ENCODE data around the gene RCN2. TPM values are rescaled to one million over a fixed set of nuclear protein-coding genes. Genes with fewer than 3 reads are reported as not detected.

Gene RCN2
- total RNA-seq, 1 experiment from 2014 or later, result 114 TPM

DNA sequence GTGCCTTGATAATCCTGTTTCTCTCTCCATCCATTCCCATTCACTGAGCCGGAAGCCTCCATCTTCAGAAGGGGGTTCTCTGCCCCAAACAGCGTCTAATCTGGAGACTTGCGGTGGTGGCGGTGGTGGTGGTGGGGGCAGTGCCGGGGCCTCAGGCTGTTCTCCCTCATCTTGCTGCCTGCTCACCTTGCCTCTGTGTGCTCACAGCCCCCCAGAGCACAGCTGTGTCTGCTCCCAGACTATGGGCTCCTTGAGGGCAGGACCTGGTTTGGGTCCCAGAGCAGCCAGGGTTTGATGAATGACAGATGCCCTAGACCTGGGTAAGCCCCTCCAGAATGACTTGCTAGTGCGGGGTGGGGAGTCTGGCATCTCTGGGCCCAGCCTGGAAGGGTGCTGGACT, 62.9 kb downstream of the RCN2 start:
- no peak for DNase-seq (ENCODE audit: low read depth)

DNA sequence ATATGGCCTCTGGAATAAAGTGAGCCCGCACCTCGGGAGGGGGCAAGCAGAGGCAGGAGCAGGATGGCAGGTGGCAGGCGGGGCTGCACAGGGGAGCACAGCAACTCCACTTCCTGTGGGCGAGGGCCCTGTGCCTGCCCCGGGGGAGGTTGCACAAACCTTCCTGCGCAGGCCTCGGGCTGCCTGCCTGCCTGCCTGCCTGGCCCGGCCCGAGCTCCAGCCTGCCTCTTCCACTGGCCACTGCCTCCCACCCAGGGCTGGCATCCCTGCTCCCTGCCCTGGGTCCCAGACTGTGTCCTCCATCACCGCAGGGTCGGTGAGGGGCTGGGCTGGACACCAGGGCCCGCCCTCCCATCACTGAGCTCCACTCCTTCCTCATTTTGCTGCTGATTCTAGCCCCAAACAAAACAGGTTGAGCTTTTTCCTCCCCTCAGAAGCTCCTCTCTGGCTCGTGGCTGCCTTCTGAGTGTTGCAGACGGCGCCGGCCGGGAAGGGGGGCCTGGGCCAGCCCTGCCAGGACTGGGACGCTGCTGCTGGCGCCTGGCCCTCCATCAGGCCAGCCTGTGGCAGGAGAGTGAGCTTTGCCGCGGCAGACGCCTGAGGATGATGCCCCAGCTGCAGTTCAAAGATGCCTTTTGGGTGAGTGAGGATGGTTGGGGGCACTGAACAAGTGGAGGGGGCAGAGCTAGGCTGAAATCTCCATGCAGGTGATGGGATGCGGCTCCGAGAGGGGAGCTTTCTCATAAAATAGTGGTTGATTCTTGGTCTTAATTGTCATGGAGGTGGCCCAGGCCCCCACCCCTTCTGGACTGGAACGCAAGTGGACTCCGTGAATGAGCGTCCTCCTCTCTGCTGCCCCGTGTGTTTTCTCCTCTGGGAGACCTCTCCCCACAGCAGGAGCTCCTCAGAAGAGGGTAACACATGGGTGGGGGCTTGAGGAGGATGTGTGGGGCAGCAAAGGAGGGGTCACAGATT, 63.7 kb downstream of the RCN2 start, which contains the start of gene PSTPIP1:
Gene PSTPIP1 (plus strand): TSS at position 156 of the 975 bp plus-strand sequence. CDS start 448 bp downstream, at position 604.
- DNase-seq (ENCODE audit: low read depth), result no peak

DNA sequence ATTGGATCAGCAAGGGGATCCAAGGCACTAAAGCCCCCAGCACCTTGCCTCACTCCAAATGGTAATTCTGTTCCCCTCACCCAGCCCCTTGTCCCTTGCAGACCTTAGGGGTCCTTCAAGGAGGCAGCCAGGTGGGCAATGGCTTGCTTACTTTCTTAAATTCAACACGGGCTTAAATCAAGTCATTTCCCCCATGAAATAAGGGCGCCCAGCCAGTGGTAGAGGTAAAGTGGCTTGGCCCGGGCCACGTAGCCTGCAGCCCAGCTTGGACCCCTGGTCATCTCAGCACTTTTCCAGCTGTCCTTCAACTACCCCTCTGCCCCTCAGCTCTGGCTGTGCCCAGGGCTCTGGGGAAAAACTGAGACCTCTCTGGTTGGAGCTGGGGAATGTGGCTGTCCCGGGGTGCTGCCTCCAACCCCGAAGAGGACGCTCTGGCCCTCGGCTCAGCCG, 64.6 kb downstream of the RCN2 start:
- DNase-seq (ENCODE audit: low read depth), result no peak

DNA sequence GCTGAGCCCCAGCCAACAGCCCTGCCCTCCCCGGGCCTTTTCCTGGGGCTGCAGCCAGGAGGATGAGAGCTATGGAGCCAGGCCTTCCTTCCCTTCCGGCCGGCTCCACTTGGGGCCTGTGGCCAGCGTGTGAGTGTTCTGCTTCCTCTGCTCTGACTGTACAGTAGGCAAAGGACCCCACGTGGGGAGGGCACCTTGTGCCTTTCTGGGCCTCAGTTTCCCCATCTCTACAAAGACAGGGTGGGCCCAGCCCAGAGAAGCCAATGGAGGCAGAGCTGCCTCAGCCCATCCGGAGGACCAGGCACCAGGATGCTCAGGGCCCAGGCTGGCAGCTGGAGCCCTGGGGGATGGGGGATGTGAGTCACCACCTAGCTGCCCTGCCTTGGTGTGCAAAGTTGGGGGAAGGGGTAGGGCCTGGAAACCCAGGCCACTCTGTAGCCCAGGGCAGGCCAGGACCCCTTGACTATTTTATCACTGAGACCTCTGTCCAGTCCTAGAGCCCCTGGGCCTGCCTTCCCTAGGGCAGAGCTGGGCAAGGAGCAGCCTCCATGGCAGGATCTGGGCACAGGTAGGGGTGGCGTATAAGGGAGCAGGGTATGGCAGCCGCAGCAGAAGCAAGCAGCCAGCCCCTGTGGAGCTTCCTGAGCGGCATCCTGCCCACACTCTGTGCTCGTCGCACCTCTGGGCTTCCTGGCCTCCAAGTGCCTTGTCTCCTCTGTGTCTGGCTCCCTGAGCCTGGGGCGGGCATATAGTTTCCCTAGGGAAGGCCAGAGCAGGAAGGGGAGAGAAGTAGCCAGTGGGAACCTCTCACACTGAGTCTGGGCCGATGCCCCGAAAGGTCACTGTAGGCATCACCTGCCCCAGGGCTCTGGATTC, 65.2 kb downstream of the RCN2 start:
- DNase-seq (ENCODE audit: low read depth), result peak; percentile 56

DNA sequence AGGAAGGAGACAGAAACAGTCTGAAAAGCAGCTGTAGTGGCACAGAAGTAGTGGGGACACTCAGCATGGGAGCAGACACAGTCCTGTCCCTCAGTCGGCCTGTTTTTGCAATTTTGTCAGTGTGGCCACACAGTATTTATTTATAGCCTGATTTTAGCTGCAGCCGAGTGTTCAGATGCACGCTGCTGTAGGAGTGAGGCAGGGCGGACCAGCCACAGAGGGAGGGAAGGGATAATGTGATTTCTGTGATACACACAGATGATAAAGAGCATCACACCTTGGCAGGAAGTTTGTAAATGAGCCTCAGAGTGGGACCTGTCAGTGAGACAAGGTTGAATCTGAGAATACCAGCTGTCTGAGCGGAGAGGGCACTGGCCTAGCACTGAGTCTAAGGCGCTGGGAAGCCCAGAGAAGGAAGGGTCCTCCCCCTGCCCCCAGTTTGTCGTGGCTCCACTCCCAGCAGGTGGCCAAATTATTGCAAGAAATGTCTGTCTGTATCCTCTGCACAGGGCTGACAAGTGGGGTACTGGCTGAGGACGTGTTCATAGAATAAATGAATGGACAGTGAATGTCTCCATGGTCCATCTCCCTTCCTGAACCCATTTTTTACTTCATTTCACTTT, 67.2 kb downstream of the RCN2 start:
- DNase-seq (ENCODE audit: low read depth), result no peak

DNA sequence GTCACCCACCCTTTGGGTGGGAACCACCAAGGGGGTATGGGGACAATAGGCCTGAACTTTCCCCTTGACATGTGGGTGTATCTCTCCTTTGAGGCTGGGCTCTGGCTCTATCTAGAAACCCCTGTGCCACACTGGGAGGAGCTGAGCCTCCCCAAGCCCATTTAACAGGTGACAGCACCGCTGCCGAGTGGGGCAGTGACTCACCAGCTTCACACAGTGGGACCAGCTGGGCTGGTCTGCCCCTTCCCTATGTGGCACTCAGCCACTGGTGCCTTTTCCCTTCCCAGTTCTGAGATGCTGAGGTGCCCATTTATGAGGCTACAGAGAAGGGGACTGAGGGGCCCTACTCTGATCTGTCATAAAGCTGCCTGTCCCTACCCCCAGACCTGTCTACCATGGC, 68.4 kb downstream of the RCN2 start:
- no peak for DNase-seq (ENCODE audit: low read depth)

DNA sequence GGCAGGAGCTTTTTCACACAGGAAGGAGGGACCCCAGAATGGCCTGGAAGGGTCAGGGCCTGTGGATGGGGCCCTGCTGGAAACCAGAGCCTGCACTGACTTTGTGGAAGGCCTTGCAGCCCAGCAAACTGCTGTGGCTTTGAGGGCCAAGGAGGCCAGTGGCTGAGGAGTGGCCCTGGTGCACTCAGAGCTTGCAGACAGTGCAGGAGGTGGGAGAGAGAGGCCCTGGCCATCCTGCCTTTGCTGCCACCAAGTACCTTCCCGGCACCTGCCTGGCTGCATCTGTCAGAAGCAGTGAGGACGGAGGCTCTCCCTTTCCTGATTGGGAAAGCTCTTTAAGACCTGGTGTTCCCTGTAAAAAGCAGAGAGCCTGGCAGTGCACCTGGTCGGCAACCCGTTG, 69.8 kb downstream of the RCN2 start:
- DNase-seq (ENCODE audit: low read depth), result no peak

DNA sequence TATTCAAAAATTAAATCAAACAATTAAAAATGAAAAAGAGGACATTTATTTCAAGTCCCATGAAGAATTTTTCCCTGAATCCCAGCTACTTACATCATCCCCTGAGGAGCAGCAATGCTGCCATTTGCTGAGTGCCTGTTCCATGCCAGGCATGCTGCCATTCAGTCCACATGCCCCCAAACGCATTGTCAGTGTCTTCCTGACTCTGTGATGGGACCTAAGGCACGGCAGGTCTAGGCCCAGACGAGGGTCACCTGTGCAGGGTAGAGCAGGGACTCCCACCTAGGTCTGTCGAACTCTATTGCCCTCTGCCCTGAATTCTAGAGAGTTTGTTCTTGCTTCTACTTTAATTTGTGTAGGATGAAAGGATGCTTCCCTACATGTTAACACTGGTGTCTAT, 70.4 kb downstream of the RCN2 start:
- no peak for DNase-seq (ENCODE audit: low read depth)

DNA sequence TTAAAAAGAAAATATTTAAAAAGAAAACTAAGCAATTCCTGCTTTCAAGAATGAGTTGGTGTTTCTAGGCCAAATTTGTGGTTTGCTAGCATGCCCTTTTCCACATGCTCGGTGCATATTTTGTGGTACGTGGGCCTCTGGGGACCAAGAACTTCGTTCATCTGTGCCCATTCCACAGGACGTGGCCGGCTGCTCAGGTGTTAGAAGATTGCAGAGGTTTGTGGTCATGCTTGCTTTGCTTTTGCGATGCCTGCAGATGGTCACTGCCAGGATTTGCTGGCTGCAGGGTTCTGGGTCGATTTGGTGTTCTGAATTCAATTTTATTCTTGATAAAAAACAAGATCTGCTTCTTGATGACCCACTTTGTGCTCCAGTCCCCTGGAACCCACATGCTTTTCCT, 70.9 kb downstream of the RCN2 start:
- no peak for DNase-seq (ENCODE audit: low read depth)

DNA sequence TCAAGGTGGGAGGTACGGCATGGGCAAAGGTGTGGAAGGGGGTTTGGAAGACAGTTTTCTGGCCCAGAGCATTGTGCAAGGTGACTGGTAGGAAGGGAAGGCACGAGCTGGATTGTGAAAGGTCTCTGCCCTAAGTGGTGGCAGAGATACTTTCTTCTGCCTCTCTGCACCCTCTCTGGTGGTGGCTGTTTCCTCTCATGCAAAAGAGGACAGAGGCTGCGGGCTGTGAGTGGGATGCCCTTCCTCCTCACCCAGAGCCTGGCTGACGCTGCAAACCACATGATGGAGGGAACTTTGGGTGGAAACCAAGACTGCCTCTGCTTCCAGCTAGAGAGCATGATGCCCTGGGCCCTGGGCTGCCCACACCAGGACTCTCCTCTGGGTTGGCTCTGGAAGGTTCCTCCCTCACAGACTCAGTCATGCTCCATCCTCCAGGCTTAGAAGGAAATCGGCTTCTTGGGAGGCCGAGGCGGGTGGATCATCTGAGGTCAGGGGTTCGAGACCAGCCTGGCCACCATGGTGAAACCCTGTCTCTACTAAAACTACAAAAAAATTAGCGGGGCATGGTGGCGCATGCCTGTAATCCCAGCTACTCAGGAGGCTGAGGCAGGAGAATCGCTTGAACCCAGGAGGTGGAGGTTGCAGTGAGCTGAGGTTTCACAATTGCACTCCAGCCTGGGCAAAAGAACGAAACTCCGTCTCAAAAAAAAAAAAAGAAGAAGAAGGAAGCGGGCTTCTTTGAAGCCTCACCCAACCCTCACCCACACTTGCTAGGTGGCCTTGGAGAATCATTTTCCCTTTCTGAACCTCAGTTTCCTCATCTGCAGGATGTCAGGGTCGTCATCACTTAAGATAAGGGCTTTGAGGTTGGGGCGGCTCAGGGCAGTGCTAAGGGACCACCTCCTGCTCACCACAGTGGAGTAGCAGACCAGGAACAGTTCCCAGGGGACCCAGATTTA, 71.7 kb downstream of the RCN2 start:
- DNase-seq (ENCODE audit: low read depth), result no peak

Other genes with a start within 250 kb of the RCN2 start
- 5.2 and 10.1 TPM in 2 replicates for gene SCAPER, start 26.4 kb upstream of the RCN2 start, total RNA-seq (2014; rRNA removed; shearing (Covaris generic))
- not detected in 2 replicates for gene PSTPIP1, start 63.4 kb downstream of the RCN2 start, total RNA-seq (2014; rRNA removed; shearing (Covaris generic))
- gene TSPAN3, start 139.4 kb downstream of the RCN2 start, total RNA-seq (2014; rRNA removed; shearing (Covaris generic)), result 280 and 312 TPM in 2 replicates

All from M059J (cell line).